ENCODE results near the gene CDSN. TPM values are rescaled to one million over a fixed set of nuclear protein-coding genes. Genes with fewer than 3 reads are reported as not detected.

Gene CDSN
- total and polyA plus RNA-seq, 2 donors (not counting 1 experiment from before 2014, with no cell fraction given) = not detected

DNA sequence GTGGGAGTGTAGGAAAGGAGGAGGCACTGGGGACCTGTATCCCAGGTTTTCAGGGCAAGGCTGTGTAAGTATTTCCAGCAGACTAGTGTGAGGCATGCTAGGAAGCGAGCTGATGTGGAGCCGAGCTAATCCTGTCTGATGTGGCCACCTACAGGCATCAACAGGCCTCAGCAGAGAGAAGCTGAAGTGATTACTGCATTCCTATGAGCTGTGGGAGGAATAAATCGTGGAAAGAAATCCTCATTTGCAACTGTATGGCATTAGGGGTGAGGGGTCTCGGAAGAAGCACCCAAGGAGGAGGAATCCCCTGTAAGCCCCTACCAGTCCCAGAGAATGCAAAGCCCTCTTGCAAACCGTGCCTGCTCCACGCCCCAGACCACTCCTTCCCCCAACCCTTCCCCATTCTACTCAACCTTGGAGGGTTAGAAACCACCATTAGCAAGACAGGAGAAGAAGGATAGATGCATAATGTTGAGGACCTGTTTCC is 49.5 kb downstream of the CDSN start:
- POLR2A ChIA-PET = interaction anchor here (0.5 kb wide), 1 partner anchor 243 kb away, joined by 11 read pairs; no protein-coding TSS in a partner anchor
- Histone ChIP-seq H2AFZ (ENCODE audit: insufficient read depth, low read depth, low read length, poor library complexity, severe bottlenecking) (no peak overlapping the region), H3K4me1 (ENCODE audit: control insufficient read depth in 2 of 2, insufficient read depth in 2 of 2, low read length in 2 of 2) (no peaks in the 10 kb centered on the region), H3K27me3 (replicated peaks in 1 of 4; ENCODE audit: control extremely low read depth in 1 of 4, control insufficient read depth in 3 of 4, insufficient read depth in 4 of 4, low read length in 3 of 4) (no peaks in the 10 kb centered on the region), H3K79me2 (ENCODE audit: control insufficient read depth, insufficient read depth, low read length) (no peaks in the 10 kb centered on the region), H4K20me1 (ENCODE audit: control insufficient read depth, insufficient read depth, low read length, poor library complexity, severe bottlenecking) (no peaks in the 10 kb centered on the region), H3K9ac (ENCODE audit: low read length) (no peak overlapping the region), H3K9me3 (ENCODE audit: control extremely low read depth in 1 of 3, control insufficient read depth in 2 of 3, insufficient read depth in 1 of 3, low read length in 2 of 3) (no peaks in the 10 kb centered on the region), H3K4me3 (ENCODE audit: control extremely low read depth in 1 of 5, extremely low read depth in 1 of 5, insufficient read depth in 1 of 5, low read depth in 2 of 5, low read length in 4 of 5) (no peak overlapping the region), H3K36me3 (replicated peaks in 1 of 2; ENCODE audit: control extremely low read depth in 1 of 2, control insufficient read depth in 1 of 2, extremely low read depth in 1 of 2, insufficient read depth in 2 of 2, low read length in 1 of 2) (no peaks in the 10 kb centered on the region), H3K4me2 (replicated peaks; ENCODE audit: low read depth, low read length, poor library complexity, severe bottlenecking) (no peak overlapping the region), H3K27ac (ENCODE audit: low read length in 2 of 2) (no peak overlapping the region)
- TF ChIP-seq EZH2 (IDR thresholded peaks at IDR 0.05; ENCODE audit: borderline replicate concordance, insufficient read depth, low read depth, low read length, poor library complexity, severe bottlenecking) = no peak
- TF ChIP-seq, protein P1, sequence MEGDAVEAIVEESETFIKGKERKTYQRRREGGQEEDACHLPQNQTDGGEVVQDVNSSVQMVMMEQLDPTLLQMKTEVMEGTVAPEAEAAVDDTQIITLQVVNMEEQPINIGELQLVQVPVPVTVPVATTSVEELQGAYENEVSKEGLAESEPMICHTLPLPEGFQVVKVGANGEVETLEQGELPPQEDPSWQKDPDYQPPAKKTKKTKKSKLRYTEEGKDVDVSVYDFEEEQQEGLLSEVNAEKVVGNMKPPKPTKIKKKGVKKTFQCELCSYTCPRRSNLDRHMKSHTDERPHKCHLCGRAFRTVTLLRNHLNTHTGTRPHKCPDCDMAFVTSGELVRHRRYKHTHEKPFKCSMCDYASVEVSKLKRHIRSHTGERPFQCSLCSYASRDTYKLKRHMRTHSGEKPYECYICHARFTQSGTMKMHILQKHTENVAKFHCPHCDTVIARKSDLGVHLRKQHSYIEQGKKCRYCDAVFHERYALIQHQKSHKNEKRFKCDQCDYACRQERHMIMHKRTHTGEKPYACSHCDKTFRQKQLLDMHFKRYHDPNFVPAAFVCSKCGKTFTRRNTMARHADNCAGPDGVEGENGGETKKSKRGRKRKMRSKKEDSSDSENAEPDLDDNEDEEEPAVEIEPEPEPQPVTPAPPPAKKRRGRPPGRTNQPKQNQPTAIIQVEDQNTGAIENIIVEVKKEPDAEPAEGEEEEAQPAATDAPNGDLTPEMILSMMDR (IDR thresholded peaks at IDR 0.05) = no peak
- Mint-ChIP-seq H3K27ac (no peak overlapping the region), H3K4me3 (no peak overlapping the region), H3K4me1 (peaks cover 2% of the 10 kb centered on the region), H3K9me3 (ENCODE audit: insufficient read depth) (no peaks in the 10 kb centered on the region), H3K27me3 (no peaks in the 10 kb centered on the region)
- intact Hi-C loops (cut with micrococcal nuclease) = no loop called here
- no peak for DNase-seq
- no peak for ATAC-seq (ENCODE audit: low read depth)
- CTCF ChIA-PET = interaction anchor here (0.9 to 3.7 kb wide), 9 partner anchors 9 to 249 kb away, joined by 3 to 45 read pairs (median 12); partner anchors contain the start of gene VARS2
- 63% methylated on average over 3 of the region's 6 CpGs for WGBS (ENCODE audit: insufficient coverage)

DNA sequence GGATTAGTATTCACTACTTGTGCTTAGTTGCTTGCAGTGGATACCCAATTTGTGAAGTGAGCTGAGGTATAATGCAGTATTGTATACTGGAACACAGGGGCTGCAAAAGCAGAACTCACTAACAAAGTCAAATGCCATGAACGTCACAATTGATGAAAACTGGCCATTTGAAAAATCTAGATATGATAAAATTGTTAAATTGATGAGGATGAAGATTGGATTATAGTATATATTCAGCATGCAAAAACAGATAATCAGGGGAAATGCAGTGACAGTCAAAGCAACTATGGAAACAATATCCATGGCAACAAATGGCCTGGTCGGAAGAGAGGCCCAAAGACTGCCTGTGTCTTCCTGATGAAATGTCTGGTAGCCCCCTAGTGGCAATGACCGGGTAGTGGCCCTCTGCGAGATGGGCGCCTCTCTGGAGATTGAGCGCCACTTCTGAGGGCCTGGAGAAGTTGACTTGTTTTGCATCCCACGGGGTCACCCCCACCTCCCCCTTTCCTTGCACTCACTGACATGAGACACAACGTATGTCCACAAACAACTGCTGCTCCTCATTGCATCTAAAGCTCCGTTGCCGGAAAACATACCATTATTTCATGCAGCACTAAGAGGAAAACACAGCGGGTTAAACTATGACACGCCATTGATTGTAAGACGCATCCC is 51.4 kb downstream of the CDSN start:
- Histone ChIP-seq H3K9ac (ENCODE audit: low read length) (no peak overlapping the region), H3K36me3 (replicated peaks in 1 of 2; ENCODE audit: control extremely low read depth in 1 of 2, control insufficient read depth in 1 of 2, extremely low read depth in 1 of 2, insufficient read depth in 2 of 2, low read length in 1 of 2) (no peaks in the 10 kb centered on the region), H4K20me1 (ENCODE audit: control insufficient read depth, insufficient read depth, low read length, poor library complexity, severe bottlenecking) (no peaks in the 10 kb centered on the region), H3K9me3 (ENCODE audit: control extremely low read depth in 1 of 3, control insufficient read depth in 2 of 3, insufficient read depth in 1 of 3, low read length in 2 of 3) (no peaks in the 10 kb centered on the region), H2AFZ (ENCODE audit: insufficient read depth, low read depth, low read length, poor library complexity, severe bottlenecking) (no peak overlapping the region), H3K4me1 (ENCODE audit: control insufficient read depth in 2 of 2, insufficient read depth in 2 of 2, low read length in 2 of 2) (no peaks in the 10 kb centered on the region), H3K27ac (ENCODE audit: low read length in 2 of 2) (no peak overlapping the region), H3K4me2 (replicated peaks; ENCODE audit: low read depth, low read length, poor library complexity, severe bottlenecking) (no peak overlapping the region), H3K27me3 (replicated peaks in 1 of 4; ENCODE audit: control extremely low read depth in 1 of 4, control insufficient read depth in 3 of 4, insufficient read depth in 4 of 4, low read length in 3 of 4) (peaks cover 0 to 2% (median 0%) of the 10 kb centered on the region in 4 experiments), H3K4me3 (ENCODE audit: control extremely low read depth in 1 of 5, extremely low read depth in 1 of 5, insufficient read depth in 1 of 5, low read depth in 2 of 5, low read length in 4 of 5) (no peak overlapping the region), H3K79me2 (ENCODE audit: control insufficient read depth, insufficient read depth, low read length) (no peaks in the 10 kb centered on the region)
- ChIA-PET POLR2A (no interaction called here), CTCF (interaction anchor here (0.7 to 3.7 kb wide), 17 partner anchors 8 to 352 kb away, joined by 3 to 45 read pairs (median 6); partner anchors contain the start of gene VARS2)
- Mint-ChIP-seq H3K27ac (no peak overlapping the region), H3K4me1 (peaks cover 2% of the 10 kb centered on the region), H3K4me3 (no peak overlapping the region), H3K27me3 (no peaks in the 10 kb centered on the region), H3K9me3 (ENCODE audit: insufficient read depth) (no peaks in the 10 kb centered on the region)
- ATAC-seq (ENCODE audit: low read depth) (peak; percentile 98), DNase-seq (peak; percentile 82)
- WGBS (ENCODE audit: insufficient coverage) = 49% methylated on average over 9 of the region's 13 CpGs
- no peak for TF ChIP-seq EZH2 (IDR thresholded peaks at IDR 0.05; ENCODE audit: borderline replicate concordance, insufficient read depth, low read depth, low read length, poor library complexity, severe bottlenecking)
- TF ChIP-seq, protein P1 (IDR thresholded peaks at IDR 0.05) = peak; percentile 92
- intact Hi-C loops (cut with micrococcal nuclease) = loop anchor here (1.0 kb wide), 2 partner anchors 154 to 241 kb away; no protein-coding TSS in a partner anchor
